Kidney (tissue), 14 donors: Measurements from ENCODE around the gene STK36. TPM values are rescaled to one million over a fixed set of nuclear protein-coding genes. Genes with fewer than 3 reads are reported as not detected.
A peak's percentile ranks its signal among the peaks of the same experiment; 100 is the strongest.

Source experiments
- DNase-seq, 5 donors: peaks; one replicate each; pipeline ENCODE4 v3.0.0-alpha.2; 2013 to 2020
- FAIRE-seq: peaks from 2 replicates; lab custom pipeline; 2012; peaks lifted over from hg19 to GRCh38; lab: Jason Lieb, UNC
- H3K27ac ChIP-seq, 2 donors: one replicate each; pipeline ENCODE4 v1.7.0; 2013; ENCODE audit warnings: low read depth in 2 of 2, low read length in 2 of 2, inconsistent platforms in 1 of 2
- H3K27me3 ChIP-seq: one replicate; pipeline ENCODE4 v1.7.1; 2013; ENCODE audit warnings: low read length, inconsistent platforms; ENCODE audit not compliant: control insufficient read depth, insufficient read depth
- H3K36me3 ChIP-seq, 3 donors: one replicate each; pipeline versions ENCODE4 v1.7.0 to v1.7.1; 2013; ENCODE audit warnings: low read length in 3 of 3, control low read depth in 1 of 3, inconsistent platforms in 1 of 3; ENCODE audit not compliant: insufficient read depth in 3 of 3, control insufficient read depth in 2 of 3
- H3K4me1 ChIP-seq, 3 donors: one replicate each; pipeline versions ENCODE4 v1.7.0 to v1.7.1; 2013; ENCODE audit warnings: low read length in 3 of 3, inconsistent platforms in 1 of 3, low read depth in 1 of 3; ENCODE audit not compliant: control insufficient read depth in 2 of 3, insufficient read depth in 2 of 3
- H3K4me3 ChIP-seq, 3 donors: one replicate each; pipeline versions ENCODE4 v1.7.0 to v1.8.1; 2013; ENCODE audit warnings: low read length in 3 of 3, control low read depth in 1 of 3, inconsistent platforms in 1 of 3
- H3K9ac ChIP-seq, 3 donors: one replicate each; pipeline versions ENCODE4 v1.7.0 to v1.7.1; 2013; ENCODE audit warnings: low read length in 3 of 3, control low read depth in 1 of 3, inconsistent platforms in 1 of 3
- H3K9me3 ChIP-seq, 3 donors: one replicate each; pipeline versions ENCODE4 v1.7.0 to v1.7.1; 2013; ENCODE audit warnings: low read length in 3 of 3, control low read depth in 1 of 3, inconsistent platforms in 1 of 3; ENCODE audit not compliant: control insufficient read depth in 2 of 3, insufficient read depth in 1 of 3
- CTCF ChIP-seq: IDR thresholded peaks from 3 replicates; pipeline ENCODE4 v1.5.1; 2012; ENCODE audit warnings: mild to moderate bottlenecking, moderate library complexity, borderline replicate concordance; ENCODE audit not compliant: insufficient read depth; ENCODE audit errors: extremely low read depth
- intact Hi-C: fragments of 100-400 bp; cut with DNase I; formaldehyde crosslinking; loops from one replicate; pipeline ENCODE4 v1.11.1; 2022
- polyA plus RNA-seq: library from polyadenylated mRNA; stranded (reverse); fragments of 350-450 nt; fragmentation: Illumina TruSeq; extraction: RNeasy Lipid Tissue Mini Kit (QIAGEN cat#74804); gene quantifications from one replicate; pipeline ENCODE4 v1.2.3, GENCODE V29; 2014; ENCODE audit warnings: low read depth, low replicate concordance; ENCODE audit not compliant: insufficient read depth
- total RNA-seq: library from RNA; stranded (reverse); fragmentation: NEBNext Ultra II Directional; extraction: Animal tissue kit (Norgen Biotek cat#: 25700); gene quantifications from one replicate; pipeline ENCODE4 v1.2.1, GENCODE V29; 2021
- donor health status: control.
- donor health status: control.
- donor health status: control.
- donor health status: control.
- donor health status: control.
- donor health status: DM: yes; HTN: yes; CAD: no.
- donor health status: Normal renal cell carcinoma (clear cell type).

STK36 gene
- total and polyA plus RNA-seq, 2 donors from 2014 or later, result 18.5 to 53.7 TPM

DNA sequence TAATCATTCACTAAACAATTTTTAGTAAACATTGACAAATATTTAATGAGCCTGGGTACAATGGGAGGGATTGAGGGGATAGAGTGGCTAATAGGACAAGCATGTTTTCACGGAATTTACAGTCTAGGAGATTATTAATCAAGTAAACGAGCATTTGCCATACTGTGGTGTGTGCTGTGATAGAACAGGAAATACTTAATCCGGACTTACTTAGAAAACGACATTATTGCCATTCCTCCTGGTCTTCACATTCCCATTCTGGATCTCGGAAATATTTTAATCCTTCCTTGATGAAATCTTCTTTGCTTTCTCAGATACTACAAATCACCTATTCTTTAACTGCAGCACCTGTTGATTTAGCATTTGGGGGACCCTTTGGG lies 39.7 kb downstream of the STK36 start:
- Histone ChIP-seq H3K27ac (peak overlapping the region; percentile 89 to 90), H3K9ac (peak overlapping the region; percentile 18 to 76 (median 67)), H3K27me3 (no peaks in the 10 kb centered on the region), H3K36me3 (no peaks in the 10 kb centered on the region), H3K4me3 (peak overlapping the region; percentile 52 to 81 (median 72)), H3K9me3 (no peaks in the 10 kb centered on the region), H3K4me1 (peaks cover 3 to 6% (median 6%) of the 10 kb centered on the region in 3 donors)
- intact Hi-C loops, result no loop called here
- FAIRE-seq, result no peak
- TF ChIP-seq CTCF, result no peak
- peak in 2 of 5 donors; percentile 61 for DNase-seq

- no peaks in the 10 kb centered on the region for H3K27me3 ChIP-seq
- no peaks in the 10 kb centered on the region for H3K9me3 ChIP-seq
- H3K4me1 ChIP-seq, result peaks cover 3 to 6% (median 6%) of the 10 kb centered on the region in 3 donors
- DNase-seq (no peak), FAIRE-seq (no peak)
- intact Hi-C loops, result no loop called here
- H3K9ac ChIP-seq, result no peak overlapping the region
- no peak overlapping the region for H3K4me3 ChIP-seq
- no peak for TF ChIP-seq CTCF
- no peaks in the 10 kb centered on the region for H3K36me3 ChIP-seq
- no peak overlapping the region for H3K27ac ChIP-seq
Observed at GRCh38 chr2:218713922-218714321, 42.0 kb downstream of the STK36 start.

- Histone ChIP-seq H3K4me3 (no peak overlapping the region), H3K27ac (no peak overlapping the region), H3K9ac (no peak overlapping the region), H3K27me3 (no peaks in the 10 kb centered on the region), H3K4me1 (peaks cover 3 to 6% (median 6%) of the 10 kb centered on the region in 3 donors), H3K36me3 (no peaks in the 10 kb centered on the region), H3K9me3 (no peaks in the 10 kb centered on the region)
- intact Hi-C loops, result no loop called here
- no peak for FAIRE-seq
- DNase-seq, result no peak
- no peak for TF ChIP-seq CTCF
Observed at GRCh38 chr2:218716070-218716469, 44.2 kb downstream of the STK36 start.

- Histone ChIP-seq H3K27me3 (no peaks in the 10 kb centered on the region), H3K9me3 (no peaks in the 10 kb centered on the region), H3K36me3 (no peaks in the 10 kb centered on the region), H3K27ac (no peak overlapping the region), H3K4me1 (no peaks in the 10 kb centered on the region), H3K4me3 (no peak overlapping the region), H3K9ac (no peak overlapping the region)
- FAIRE-seq (no peak), DNase-seq (no peak)
- TF ChIP-seq CTCF, result no peak
- intact Hi-C loops, result no loop called here
Observed at GRCh38 chr2:218717262-218717661, 45.4 kb downstream of the STK36 start.
